ENCODE data around the gene MARCKSL1.

DNA sequence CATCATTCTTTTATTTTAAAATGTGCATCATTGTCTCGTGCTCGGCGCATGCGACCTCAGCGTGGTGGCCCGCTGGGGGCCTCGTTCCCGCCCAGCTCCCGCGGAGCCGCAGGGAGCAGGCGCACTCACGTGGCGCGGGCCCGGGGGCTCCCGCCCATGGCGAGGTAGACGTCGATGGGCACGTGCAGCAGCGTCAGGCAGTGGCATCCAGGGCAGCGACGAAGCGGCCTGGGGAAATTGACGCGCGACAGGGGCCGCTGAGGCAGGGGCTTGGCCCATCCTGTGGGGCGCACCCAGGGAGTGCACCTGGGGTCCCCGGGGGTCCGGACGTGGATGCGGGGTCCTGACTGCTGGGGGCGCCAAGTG, 25.3 kb upstream of the MARCKSL1 start:
- TF ChIP-seq POLR2AphosphoS5 (IDR thresholded peaks at IDR 0.05; ENCODE audit: low read depth, low read length) (no peak), POLR2A (IDR thresholded peaks at IDR 0.05; ENCODE audit: low read depth, low read length) (no peak; the same call in 1 of the 2 replicates)

All from GM12892 (cell line).